Activated CD8-positive, alpha-beta memory T cell treated with anti-CD3 and anti-CD28 coated beads for 48 hours (primary cell): Measurements from ENCODE around the gene PLCZ1.
"Not testable (repeated sequence)": the region's sequence is repeated elsewhere in the genome, so short reads cannot be mapped to it uniquely, and the experiment has no call there.

Source experiments
- DNase-seq, 3 experiments: peaks; one replicate each; pipeline ENCODE4 v3.0.0-alpha.2; 2020; ENCODE audit warnings: low read depth in 2 of 3, low spot score in 2 of 3

PLCZ1 gene

DNA sequence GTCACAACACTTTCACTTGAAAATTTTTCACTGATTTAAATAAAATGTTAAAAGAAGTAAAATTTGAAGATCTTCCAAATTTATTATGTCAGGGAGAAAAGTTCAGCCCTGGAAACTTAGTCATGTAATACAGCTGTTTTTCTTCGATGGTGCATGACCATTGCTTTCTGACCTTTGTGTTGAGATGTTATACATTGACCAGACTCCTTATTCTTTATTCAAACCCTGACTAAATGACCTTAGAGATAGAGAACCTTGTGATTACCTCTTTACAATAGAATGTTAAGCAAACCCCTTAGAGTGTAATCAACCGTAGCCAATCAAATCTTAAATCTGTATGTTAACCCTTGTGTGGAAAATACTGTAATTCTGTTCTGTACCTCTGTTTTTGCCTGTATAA lies 34.5 kb downstream of the PLCZ1 start:
- DNase-seq, result no peak

DNA sequence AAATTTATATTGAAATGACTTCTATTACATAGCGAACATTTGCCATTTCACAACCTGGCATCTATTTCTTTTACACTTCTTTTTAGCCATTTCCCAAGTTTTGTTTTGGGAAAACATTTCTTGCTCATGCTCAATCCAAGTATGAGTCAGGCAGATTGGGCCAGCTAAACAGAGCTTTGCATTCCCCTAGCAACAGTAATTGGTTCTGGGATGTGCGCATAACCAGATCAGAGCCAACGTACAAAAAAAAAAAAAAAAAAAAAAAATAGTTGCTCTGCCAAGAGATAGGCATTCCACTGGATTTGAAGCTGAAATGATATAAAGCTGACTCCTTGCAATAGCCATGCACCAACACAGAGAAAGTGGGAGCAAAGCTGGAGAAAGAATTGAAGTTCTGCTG lies 37.5 kb downstream of the PLCZ1 start:
- DNase-seq, result no peak

DNA sequence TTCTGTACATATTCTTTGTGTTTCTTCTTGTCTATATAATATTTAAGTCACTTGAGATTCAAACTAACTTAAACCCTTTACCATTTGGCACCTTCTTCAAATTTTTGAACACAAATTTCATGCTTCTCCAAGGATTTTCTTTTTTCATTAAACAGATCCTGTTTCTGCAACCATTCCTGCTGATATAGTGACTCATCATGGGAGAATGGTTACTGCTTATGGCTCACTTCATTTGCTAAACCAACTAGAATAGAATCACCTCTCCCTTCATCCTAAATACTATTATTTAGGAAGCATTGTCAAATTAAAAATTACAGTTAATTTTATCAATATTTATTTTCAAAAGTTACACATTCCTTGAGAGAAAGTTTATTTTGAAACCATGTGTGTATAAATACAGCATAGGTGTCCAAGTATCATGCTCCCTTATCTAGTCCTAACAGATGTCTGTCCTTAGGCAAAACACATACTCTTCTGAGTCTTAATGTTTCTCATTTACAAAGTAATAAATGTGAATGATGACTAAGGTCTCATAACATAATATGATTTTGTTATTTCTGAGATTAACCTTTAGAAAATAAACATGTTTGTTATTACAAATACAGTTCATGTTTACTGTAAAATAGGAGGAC lies 40.7 kb downstream of the PLCZ1 start:
- DNase-seq, result no peak

GRCh38 chr12:18693986-18694385 lies 43.8 kb downstream of the PLCZ1 start:
- not testable (repeated sequence) for DNase-seq

DNA sequence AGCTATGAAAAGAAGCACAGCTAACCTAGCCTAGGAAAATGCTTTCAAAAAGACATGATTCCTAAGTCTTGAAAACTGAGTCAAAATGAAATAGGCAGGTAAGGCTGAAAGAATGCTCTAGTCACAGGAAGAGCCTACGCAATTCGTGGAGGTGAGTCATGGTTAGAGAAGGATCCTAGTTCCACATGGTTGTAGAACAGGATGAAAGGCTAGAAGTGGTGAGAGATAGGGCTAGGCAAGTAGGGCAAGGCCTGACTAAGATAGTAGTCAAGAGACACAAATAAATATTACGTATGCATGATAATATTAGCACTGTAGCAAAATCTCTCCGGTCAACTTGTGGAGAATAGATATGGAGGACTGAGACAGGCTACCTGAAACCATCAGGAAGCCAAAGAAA lies 47.2 kb downstream of the PLCZ1 start:
- no peak for DNase-seq

GRCh38 chr12:18689771-18690170 lies 48.0 kb downstream of the PLCZ1 start:
- DNase-seq, result no peak

DNA sequence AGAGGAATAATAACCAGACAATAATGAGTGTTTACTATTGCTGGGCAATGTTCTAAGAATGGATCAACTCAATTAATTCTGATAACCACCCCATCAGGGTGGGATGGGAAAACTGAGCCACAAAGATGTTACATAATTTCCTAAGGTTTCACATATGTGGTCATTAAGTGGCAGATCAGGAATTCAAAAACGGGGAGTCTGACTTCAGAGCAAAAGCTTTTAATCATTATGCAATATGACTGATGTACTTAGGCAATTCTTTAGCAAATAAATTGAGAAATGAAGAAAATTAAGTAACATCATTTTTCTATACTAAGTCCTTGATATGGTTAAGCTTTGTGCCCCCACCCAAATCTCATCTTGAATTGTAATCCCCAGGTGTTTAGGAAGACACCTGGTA lies 53.4 kb downstream of the PLCZ1 start:
- no peak for DNase-seq

DNA sequence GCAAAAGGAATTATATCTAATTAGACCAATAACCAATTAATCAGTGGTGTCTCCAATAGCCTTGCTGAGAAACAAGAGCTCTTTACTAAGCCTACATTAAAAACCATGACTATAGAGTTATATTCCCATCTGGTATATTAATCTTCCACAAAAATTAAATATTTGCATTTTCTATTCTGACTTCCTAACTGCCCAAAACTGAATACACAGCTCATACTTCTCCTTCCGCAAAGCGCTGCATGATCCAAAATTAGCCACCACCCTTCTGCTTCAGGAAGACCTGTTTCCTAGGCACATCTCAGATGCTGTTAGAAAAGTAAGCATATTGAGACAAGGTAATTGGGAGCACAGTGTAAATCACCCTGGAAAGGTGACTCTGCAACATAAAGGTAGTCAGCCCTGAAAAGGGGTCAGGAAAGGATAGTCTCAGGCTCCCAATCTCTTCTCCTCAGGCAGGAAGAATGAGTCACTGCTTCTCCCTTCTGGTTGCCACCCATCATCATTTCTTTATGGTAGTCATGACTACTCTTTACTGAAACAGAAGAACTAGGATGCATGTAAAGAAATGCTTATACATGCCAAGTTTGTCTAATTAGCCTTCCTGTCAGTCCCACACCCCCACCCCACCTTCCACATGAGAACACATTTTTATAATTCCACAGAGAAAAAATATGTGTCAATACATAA lies 54.3 kb downstream of the PLCZ1 start:
- DNase-seq, result no peak

- no peak for DNase-seq
These were observed 56.0 kb downstream of the PLCZ1 start for GRCh38 chr12:18681818-18682217.

GRCh38 chr12:18676996-18677588 lies 60.7 kb downstream of the PLCZ1 start:
- DNase-seq, result no peak

DNA sequence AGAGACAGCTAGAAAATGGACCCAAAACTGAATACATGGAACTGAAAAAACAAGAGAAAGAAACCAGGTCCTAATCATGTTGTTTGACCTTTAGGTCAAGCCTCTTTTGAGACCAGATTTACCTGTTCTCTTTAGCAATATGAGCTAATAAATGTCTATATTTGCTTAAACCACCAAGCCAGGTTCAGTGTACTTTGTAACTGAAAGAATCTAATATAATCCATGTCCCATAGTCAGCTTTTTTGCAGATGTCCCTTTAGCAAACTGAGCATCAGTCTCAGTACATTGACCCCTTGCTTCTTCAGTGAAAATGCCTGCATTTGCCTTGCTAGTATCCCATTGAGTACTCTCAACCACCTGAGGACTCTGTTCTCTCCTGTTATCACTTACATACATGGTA lies 61.7 kb downstream of the PLCZ1 start:
- DNase-seq, result no peak

DNA sequence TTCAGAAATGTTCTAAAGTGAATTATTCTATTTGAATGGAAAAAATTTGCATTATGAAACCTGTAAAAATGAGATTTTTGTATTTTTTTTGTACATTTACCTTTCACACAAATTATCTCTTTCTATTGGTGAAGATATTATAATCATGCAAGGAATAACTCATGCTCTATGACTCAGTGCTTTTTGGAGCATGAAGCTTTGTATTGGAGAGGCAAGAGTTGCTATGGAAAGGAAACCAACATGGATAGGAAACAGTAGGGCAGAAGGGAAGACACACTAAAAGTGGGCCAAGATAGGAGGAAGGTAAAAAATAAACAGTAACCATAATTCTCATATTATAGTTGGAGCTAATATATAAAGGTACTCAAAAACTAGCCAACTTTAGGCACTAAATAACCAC lies 79.0 kb downstream of the PLCZ1 start:
- DNase-seq, result no peak

- DNase-seq, result no peak
These were observed 79.6 kb downstream of the PLCZ1 start for GRCh38 chr12:18658179-18658578.

DNA sequence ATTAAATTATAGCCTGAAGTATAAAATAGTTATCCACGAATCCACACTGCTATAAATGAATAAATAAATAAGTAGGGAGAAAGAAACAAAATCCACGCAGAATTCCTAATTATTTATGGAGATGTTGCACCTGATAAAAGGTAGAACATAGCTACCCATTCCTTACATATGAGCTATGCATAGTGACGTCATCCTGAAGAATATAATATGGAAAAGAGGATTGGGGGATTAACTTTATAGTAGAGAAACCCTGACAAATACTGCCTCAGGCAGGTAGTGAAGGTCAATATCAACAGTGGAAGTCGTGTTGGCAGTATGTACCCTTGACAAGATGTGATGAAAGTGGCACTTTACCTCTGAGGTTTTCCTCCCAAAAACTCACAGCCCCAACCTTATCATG lies 82.5 kb downstream of the PLCZ1 start:
- no peak for DNase-seq

DNA sequence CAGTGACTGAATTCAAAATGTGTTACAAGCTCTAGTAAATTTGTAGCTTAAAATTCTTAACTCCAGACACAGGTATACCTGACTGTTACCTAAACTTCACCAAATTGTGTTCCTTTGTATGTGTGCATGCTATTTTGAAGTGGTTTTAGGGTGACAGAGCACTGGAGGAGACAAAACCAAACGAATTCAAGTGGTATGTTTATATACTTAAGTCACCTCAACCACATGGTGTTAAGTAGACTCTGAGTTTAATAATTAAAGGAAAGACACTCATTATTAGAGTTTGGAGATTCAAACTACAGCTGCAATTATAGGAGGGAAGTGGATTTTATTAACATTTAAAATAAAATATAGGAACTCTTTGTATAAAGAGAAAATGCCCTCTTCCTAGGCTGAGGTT lies 84.3 kb downstream of the PLCZ1 start:
- DNase-seq, result no peak

DNA sequence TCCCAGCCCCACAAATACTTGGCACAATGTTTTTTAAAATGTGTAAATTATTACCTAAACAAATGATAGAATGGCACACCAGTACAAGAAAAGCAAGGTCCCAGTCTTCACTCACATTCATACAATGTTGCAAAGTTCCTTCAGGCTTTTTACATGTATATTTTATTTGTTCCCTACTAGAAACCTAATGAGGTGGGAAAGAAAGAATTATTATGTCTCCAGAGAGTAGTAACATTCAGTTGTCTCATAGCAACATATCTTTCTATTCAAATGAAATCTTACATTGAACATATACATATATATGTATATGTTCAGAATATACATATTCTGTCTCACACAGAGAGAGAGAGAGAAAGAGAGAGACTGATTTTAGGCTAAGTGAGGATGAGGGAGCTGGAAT lies 85.2 kb downstream of the PLCZ1 start:
- DNase-seq, result no peak

- no peak for DNase-seq
These were observed 86.3 kb downstream of the PLCZ1 start for GRCh38 chr12:18651525-18651924.

- DNase-seq, result no peak
These were observed 91.4 kb downstream of the PLCZ1 start for GRCh38 chr12:18646286-18646890.

GRCh38 chr12:18644564-18644963 lies 93.2 kb downstream of the PLCZ1 start:
- no peak for DNase-seq

- DNase-seq, result no peak
These were observed 94.1 kb downstream of the PLCZ1 start for GRCh38 chr12:18643681-18644080.

GRCh38 chr12:18640321-18640955 lies 97.4 kb downstream of the PLCZ1 start:
- no peak for DNase-seq

- DNase-seq, result no peak
These were observed 103.4 kb downstream of the PLCZ1 start for GRCh38 chr12:18634382-18634781.
